PC-3 (cell line): ENCODE measurements around the gene HPF1. TPM values are rescaled to one million over a fixed set of nuclear protein-coding genes. Genes with fewer than 3 reads are reported as not detected.
"Not testable (repeated sequence)": the region's sequence is repeated elsewhere in the genome, so short reads cannot be mapped to it uniquely, and the experiment has no call there.

Source experiments
- ATAC-seq: fragments of 200-7000 bp; cut with Tn5 transposase; 2 replicates; pipeline ENCODE4 v1.9.1; 2020; ENCODE audit warnings: mild to moderate bottlenecking, moderate library complexity
- BruUV-seq: library from RNA; stranded (reverse); fragments of 400-500 nt; replicated peaks from 2 replicates; lab custom pipeline; 2021; lab: Mats Ljungman, UMichigan
- CTCF ChIA-PET: fragments of 300-600 bp; sonication (Branson Sonifier 250); formaldehyde crosslinking; loops from one replicate; lab custom pipeline; 2022; ENCODE audit warnings: antibody characterized with exemption; lab: Charles Lee
- POLR2A ChIA-PET: fragments of 300-600 bp; sonication (Branson Sonifier 250); formaldehyde crosslinking; loops from one replicate; lab custom pipeline; 2022; ENCODE audit warnings: antibody characterized with exemption; ENCODE audit not compliant: unreplicated experiment; lab: Charles Lee
- DNase-seq: peaks from one replicate; pipeline ENCODE4 v3.0.0-alpha.2; 2015
- H2AFZ ChIP-seq: fragments of 300-600 bp; sonication (generic); 2 replicates; pipeline ENCODE4 v1.6.0; 2016; ENCODE audit warnings: antibody characterized with exemption, low read length
- H3F3A ChIP-seq: fragments of 300-600 bp; sonication (generic); one replicate; pipeline ENCODE4 v1.6.0; 2017; ENCODE audit warnings: antibody characterized with exemption, low read length, control low read depth, mild to moderate bottlenecking; ENCODE audit not compliant: unreplicated experiment
- H3K27ac ChIP-seq: fragments of 300-600 bp; sonication (generic); 2 replicates; pipeline ENCODE4 v1.5.1; 2016; ENCODE audit warnings: mild to moderate bottlenecking, low read length
- H3K27me3 ChIP-seq: fragments of 300-600 bp; sonication (generic); 2 replicates; pipeline ENCODE4 v1.6.1; 2016; ENCODE audit warnings: low read length, mixed read lengths
- H3K36me3 ChIP-seq: fragments of 300-600 bp; sonication (generic); 2 replicates; pipeline ENCODE4 v1.6.1; 2016; ENCODE audit warnings: low read depth, mixed run types, low read length, mixed read lengths
- H3K4me1 ChIP-seq: fragments of 300-600 bp; sonication (generic); 2 replicates; pipeline ENCODE4 v1.5.1; 2016; ENCODE audit warnings: low read length; ENCODE audit not compliant: insufficient read depth
- H3K4me2 ChIP-seq: fragments of 300-600 bp; sonication (generic); 2 replicates; pipeline ENCODE4 v1.6.0; 2016; ENCODE audit warnings: low read length
- H3K4me3 ChIP-seq: fragments of 300-600 bp; sonication (generic); 2 replicates; pipeline ENCODE4 v1.5.1; 2016; ENCODE audit warnings: mild to moderate bottlenecking, low read length, mixed read lengths
- H3K79me2 ChIP-seq: fragments of 300-600 bp; sonication (generic); 2 replicates; pipeline ENCODE4 v1.6.1; 2017; ENCODE audit warnings: low read length, mixed read lengths
- H3K9ac ChIP-seq: fragments of 300-600 bp; sonication (generic); 2 replicates; pipeline ENCODE4 v1.6.0; 2016; ENCODE audit warnings: mild to moderate bottlenecking, low read length
- H3K9me2 ChIP-seq: fragments of 300-600 bp; sonication (generic); replicated peaks from 2 replicates; pipeline ENCODE4 v1.6.1; 2016; ENCODE audit warnings: mixed run types, low read length, mixed read lengths
- H3K9me3 ChIP-seq: fragments of 300-600 bp; sonication (generic); 2 replicates; pipeline ENCODE4 v1.6.1; 2016; ENCODE audit warnings: low read length, mixed read lengths
- H4K20me1 ChIP-seq: fragments of 300-600 bp; sonication (generic); 2 replicates; pipeline ENCODE4 v1.6.1; 2016; ENCODE audit warnings: low read length, mixed read lengths
- CTCF ChIP-seq: fragments of 300-600 bp; sonication (generic); conservative IDR thresholded peaks from 2 replicates; pipeline ENCODE4 v1.5.1; 2017; ENCODE audit warnings: antibody characterized with exemption, low read depth, mild to moderate bottlenecking, low read length
- EZH2 ChIP-seq: fragments of 300-600 bp; sonication (generic); IDR thresholded peaks from one replicate; pipeline ENCODE4 v1.6.1; 2017; ENCODE audit warnings: antibody characterized with exemption, mild to moderate bottlenecking, low read length; ENCODE audit not compliant: unreplicated experiment
- EZH2phosphoT487 ChIP-seq: fragments of 300-600 bp; sonication (generic); IDR thresholded peaks from 2 replicates; pipeline ENCODE4 v1.6.1; 2018; ENCODE audit warnings: mild to moderate bottlenecking, antibody characterized with exemption, low read length, borderline replicate concordance
- intact Hi-C: fragments of 100-400 bp; cut with micrococcal nuclease; formaldehyde crosslinking; loops from 2 replicates; pipeline ENCODE4 v1.9.0; 2023
- total RNA-seq: library from RNA; depleted of rRNA; stranded (reverse); fragments of >200 nt; gene quantifications from 2 replicates; pipeline ENCODE4 v1.2.3, GENCODE V29; 2014

The HPF1 gene
- total RNA-seq, 1 experiment from 2014 or later, result 10.6 TPM

GRCh38 chr4:169773889-169774288, 16.1 kb upstream of the HPF1 start:
- intact Hi-C loops, result no loop called here
- Histone ChIP-seq H3K36me3 (no peaks in the 10 kb centered on the region), H2AFZ (no peak overlapping the region), H3K9ac (no peak overlapping the region), H4K20me1 (no peaks in the 10 kb centered on the region), H3K27ac (no peak overlapping the region), H3K79me2 (no peaks in the 10 kb centered on the region), H3K9me3 (no peaks in the 10 kb centered on the region), H3K4me2 (no peak overlapping the region), H3K4me1 (no peaks in the 10 kb centered on the region), H3K9me2 (no peaks in the 10 kb centered on the region), H3F3A (no peaks in the 10 kb centered on the region), H3K4me3 (no peak overlapping the region), H3K27me3 (no peaks in the 10 kb centered on the region)
- CTCF ChIA-PET, result no interaction called here
- BruUV-seq, result no TSS peak
- DNase-seq, result no peak
- no peak for ATAC-seq
- TF ChIP-seq EZH2phosphoT487 (no peak), CTCF (no peak)
- POLR2A ChIA-PET, result no interaction called here

GRCh38 chr4:169771556-169772080, 13.9 kb upstream of the HPF1 start:
- intact Hi-C loops, result not testable (repeated sequence)

GRCh38 chr4:169770416-169770815, 12.7 kb upstream of the HPF1 start:
- no peaks in the 10 kb centered on the region for H3F3A ChIP-seq
- H3K27ac ChIP-seq, result no peak overlapping the region
- POLR2A ChIA-PET, result no interaction called here
- BruUV-seq, result no TSS peak
- no peaks in the 10 kb centered on the region for H3K36me3 ChIP-seq
- intact Hi-C loops, result no loop called here
- DNase-seq, result no peak
- no peak overlapping the region for H3K9ac ChIP-seq
- no peak for TF ChIP-seq EZH2phosphoT487
- no peak for TF ChIP-seq EZH2
- no peak for TF ChIP-seq CTCF
- CTCF ChIA-PET, result interaction anchor here (0.7 kb wide), 1 partner anchor 32 kb away, joined by 3 read pairs; no protein-coding TSS in a partner anchor
- no peak overlapping the region for H2AFZ ChIP-seq
- ATAC-seq, result no peak
- H3K27me3 ChIP-seq, result no peaks in the 10 kb centered on the region
- H3K79me2 ChIP-seq, result no peaks in the 10 kb centered on the region
- no peaks in the 10 kb centered on the region for H4K20me1 ChIP-seq
- no peak overlapping the region for H3K4me2 ChIP-seq
- no peaks in the 10 kb centered on the region for H3K9me2 ChIP-seq
- no peak overlapping the region for H3K4me3 ChIP-seq
- H3K4me1 ChIP-seq, result no peaks in the 10 kb centered on the region
- H3K9me3 ChIP-seq, result no peaks in the 10 kb centered on the region

More at GRCh38 chr4:169771556-169772080, 13.9 kb upstream of the HPF1 start:
- H3K9me2 ChIP-seq, DNase-seq, H3K4me3 ChIP-seq, CTCF ChIA-PET, H3K27me3 ChIP-seq, H3K79me2 ChIP-seq, POLR2A ChIA-PET, ATAC-seq, BruUV-seq, H4K20me1 ChIP-seq, H3K4me1 ChIP-seq, H3F3A ChIP-seq, H3K9ac ChIP-seq, H3K9me3 ChIP-seq, H2AFZ ChIP-seq, H3K4me2 ChIP-seq, H3K36me3 ChIP-seq, H3K27ac ChIP-seq: not testable (repeated sequence)
